Bronchial epithelial cell (primary cell): ENCODE results near the gene SLC16A3. TPM values are rescaled to one million over a fixed set of nuclear protein-coding genes. Genes with fewer than 3 reads are reported as not detected.

Source experiments
- DNase-seq: peaks from one replicate; pipeline ENCODE4 v3.0.0-alpha.2; 2010; ENCODE audit warnings: low read depth
- FAIRE-seq: peaks from 2 replicates; lab custom pipeline; 2011; peaks lifted over from hg19 to GRCh38; lab: Jason Lieb, UNC
- H3K27me3 ChIP-seq: 2 replicates; pipeline ENCODE4 v1.5.1; 2011; ENCODE audit warnings: low read length; ENCODE audit not compliant: control insufficient read depth, insufficient read depth
- H3K36me3 ChIP-seq: 2 replicates; pipeline ENCODE4 v1.5.1; 2011; ENCODE audit warnings: low read length; ENCODE audit not compliant: control insufficient read depth, insufficient read depth
- H3K4me3 ChIP-seq: 2 replicates; pipeline ENCODE4 v1.5.1; 2011; ENCODE audit warnings: mild to moderate bottlenecking, low read depth, low read length, control low read depth
- total RNA-seq: library from RNA; depleted of rRNA; stranded (reverse); fragments of >200 nt; gene quantifications from 2 replicates; pipeline ENCODE4 v1.2.1, GENCODE V29; 2014
- TF ChIP-seq, protein P1 (sequence below): IDR thresholded peaks from 2 replicates; pipeline ENCODE4 v1.5.1; 2011; ENCODE audit warnings: mild to moderate bottlenecking, moderate library complexity, low read length, control low read depth, inconsistent platforms; ENCODE audit not compliant: insufficient read depth, severe bottlenecking

The SLC16A3 gene
- total RNA-seq, 1 donor from 2014 or later, result 162 TPM

DNA sequence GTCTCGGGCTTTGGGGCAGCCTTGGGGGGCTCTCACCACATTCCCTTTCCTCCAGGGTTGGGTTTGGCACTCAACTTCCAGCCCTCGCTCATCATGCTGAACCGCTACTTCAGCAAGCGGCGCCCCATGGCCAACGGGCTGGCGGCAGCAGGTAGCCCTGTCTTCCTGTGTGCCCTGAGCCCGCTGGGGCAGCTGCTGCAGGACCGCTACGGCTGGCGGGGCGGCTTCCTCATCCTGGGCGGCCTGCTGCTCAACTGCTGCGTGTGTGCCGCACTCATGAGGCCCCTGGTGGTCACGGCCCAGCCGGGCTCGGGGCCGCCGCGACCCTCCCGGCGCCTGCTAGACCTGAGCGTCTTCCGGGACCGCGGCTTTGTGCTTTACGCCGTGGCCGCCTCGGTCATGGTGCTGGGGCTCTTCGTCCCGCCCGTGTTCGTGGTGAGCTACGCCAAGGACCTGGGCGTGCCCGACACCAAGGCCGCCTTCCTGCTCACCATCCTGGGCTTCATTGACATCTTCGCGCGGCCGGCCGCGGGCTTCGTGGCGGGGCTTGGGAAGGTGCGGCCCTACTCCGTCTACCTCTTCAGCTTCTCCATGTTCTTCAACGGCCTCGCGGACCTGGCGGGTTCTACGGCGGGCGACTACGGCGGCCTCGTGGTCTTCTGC is 8.4 kb downstream of the SLC16A3 start:
- Histone ChIP-seq H3K4me3 (no peak overlapping the region), H3K27me3 (no peaks in the 10 kb centered on the region), H3K36me3 (peaks cover 45% of the 10 kb centered on the region)
- TF ChIP-seq, protein P1, sequence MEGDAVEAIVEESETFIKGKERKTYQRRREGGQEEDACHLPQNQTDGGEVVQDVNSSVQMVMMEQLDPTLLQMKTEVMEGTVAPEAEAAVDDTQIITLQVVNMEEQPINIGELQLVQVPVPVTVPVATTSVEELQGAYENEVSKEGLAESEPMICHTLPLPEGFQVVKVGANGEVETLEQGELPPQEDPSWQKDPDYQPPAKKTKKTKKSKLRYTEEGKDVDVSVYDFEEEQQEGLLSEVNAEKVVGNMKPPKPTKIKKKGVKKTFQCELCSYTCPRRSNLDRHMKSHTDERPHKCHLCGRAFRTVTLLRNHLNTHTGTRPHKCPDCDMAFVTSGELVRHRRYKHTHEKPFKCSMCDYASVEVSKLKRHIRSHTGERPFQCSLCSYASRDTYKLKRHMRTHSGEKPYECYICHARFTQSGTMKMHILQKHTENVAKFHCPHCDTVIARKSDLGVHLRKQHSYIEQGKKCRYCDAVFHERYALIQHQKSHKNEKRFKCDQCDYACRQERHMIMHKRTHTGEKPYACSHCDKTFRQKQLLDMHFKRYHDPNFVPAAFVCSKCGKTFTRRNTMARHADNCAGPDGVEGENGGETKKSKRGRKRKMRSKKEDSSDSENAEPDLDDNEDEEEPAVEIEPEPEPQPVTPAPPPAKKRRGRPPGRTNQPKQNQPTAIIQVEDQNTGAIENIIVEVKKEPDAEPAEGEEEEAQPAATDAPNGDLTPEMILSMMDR, result no peak
- DNase-seq, result no peak
- FAIRE-seq, result no peak

DNA sequence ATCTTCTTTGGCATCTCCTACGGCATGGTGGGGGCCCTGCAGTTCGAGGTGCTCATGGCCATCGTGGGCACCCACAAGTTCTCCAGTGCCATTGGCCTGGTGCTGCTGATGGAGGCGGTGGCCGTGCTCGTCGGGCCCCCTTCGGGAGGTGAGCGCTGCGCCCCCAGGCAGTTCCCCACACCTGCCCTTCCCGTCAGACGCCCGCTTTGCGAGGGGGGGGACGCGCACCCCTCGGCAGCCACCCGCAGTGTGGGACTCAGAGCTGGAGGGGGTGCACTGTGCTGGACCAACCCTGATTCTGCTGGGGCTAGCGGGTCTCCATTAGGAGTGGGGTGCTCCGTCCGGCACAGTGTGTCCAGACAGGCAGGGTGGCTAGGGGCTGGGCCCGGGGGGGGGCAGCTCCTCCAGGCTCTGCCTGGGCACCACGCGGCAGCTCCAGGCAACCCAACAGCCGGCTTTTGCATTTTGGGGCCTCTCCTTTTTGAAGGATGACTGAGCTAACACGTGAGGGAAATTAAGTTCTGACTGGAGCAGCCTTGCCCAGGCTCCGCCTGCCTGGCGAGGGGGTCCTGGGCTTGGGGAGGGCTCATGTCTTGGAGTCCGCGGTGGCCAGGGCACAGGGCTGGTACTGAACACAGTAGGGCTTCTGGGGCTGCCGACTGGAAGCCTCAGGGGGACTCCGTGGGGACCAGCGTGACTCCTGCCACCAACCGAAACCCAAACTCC is 9.1 kb downstream of the SLC16A3 start:
- no peak overlapping the region for H3K4me3 ChIP-seq
- DNase-seq (no peak), FAIRE-seq (no peak)
- H3K27me3 ChIP-seq, result no peaks in the 10 kb centered on the region
- peaks cover 44% of the 10 kb centered on the region for H3K36me3 ChIP-seq
- TF ChIP-seq, protein P1, result no peak

DNA sequence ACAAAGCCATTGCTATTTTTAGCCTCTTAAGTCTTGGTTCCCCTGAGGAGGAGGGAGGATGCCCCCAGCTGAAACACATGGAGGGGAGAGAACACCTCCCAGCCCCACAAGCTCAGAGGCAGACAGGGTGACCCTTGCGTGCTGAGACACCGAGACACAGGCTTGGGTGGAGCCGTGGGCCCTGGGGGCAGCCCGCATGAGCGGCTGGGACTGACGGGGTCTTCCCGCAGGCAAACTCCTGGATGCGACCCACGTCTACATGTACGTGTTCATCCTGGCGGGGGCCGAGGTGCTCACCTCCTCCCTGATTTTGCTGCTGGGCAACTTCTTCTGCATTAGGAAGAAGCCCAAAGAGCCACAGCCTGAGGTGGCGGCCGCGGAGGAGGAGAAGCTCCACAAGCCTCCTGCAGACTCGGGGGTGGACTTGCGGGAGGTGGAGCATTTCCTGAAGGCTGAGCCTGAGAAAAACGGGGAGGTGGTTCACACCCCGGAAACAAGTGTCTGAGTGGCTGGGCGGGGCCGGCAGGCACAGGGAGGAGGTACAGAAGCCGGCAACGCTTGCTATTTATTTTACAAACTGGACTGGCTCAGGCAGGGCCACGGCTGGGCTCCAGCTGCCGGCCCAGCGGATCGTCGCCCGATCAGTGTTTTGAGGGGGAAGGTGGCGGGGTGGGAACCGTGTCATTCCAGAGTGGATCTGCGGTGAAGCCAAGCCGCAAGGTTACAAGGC is 9.8 kb downstream of the SLC16A3 start:
- DNase-seq, result peak; percentile 89
- Histone ChIP-seq H3K4me3 (no peak overlapping the region), H3K36me3 (peaks cover 42% of the 10 kb centered on the region)

DNA sequence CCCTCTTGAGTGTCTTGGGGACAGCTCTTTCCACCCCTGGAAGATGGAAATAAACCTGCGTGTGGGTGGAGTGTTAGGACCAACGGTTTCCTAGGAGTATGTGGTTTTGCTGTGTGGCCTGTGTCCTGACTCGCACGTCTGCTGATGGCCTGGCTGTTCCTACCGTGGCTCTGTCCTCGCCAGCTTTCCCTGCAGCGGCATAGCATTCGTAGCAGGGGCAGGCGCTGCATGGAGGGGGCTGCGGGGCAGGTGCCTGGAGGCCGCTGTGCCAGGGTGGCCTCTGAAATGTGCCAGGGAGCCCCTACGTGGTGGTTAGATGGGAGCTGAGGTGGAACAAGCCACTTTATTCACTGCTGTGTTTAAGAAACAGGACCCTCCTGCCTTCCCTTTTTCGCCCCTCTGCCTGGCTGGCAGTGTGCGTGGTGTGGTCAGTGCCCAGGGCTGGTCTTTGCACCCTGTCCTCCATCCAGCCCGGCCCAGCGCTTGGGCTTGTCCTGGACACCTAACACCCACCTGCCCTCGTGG is 10.6 kb downstream of the SLC16A3 start:
- H3K27me3 ChIP-seq, result no peaks in the 10 kb centered on the region
- H3K4me3 ChIP-seq, result no peak overlapping the region
- no peak for DNase-seq
- TF ChIP-seq, protein P1, result no peak
- peaks cover 46% of the 10 kb centered on the region for H3K36me3 ChIP-seq
- FAIRE-seq, result no peak

More for the DNA sequence above, 9.8 kb downstream of the SLC16A3 start:
- TF ChIP-seq, protein P1, result peak; percentile 2
- no peak for FAIRE-seq
- H3K27me3 ChIP-seq, result no peaks in the 10 kb centered on the region

DNA sequence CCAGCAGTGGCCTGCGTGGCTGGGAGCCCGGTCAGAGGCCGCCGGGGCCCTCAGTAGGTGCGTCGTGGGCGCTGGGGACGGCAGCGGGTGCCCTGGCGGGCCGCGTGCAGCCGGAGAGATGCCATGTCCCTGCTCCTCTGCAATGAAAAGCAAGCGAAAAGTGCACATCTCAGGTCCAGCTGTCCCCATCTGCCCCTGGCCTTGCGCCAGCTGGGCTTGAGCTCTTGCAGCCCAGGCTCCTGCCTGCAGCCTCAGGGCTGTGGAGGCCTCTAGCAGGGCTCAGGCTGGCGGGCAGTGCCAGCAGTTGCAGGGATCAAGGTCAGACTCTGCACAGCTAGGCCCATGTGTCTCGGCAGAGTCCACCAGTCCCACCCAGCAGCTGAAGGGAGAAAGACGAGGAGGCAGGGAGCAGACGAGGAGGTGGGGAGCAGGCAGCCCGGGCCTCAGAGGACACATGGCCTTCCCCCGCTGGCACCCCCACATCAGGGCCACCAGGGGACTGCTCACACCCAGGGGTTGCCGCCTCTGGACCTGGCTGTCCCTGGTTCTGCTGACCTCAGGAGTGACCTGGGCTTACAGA is 11.2 kb downstream of the SLC16A3 start:
- TF ChIP-seq, protein P1, result no peak
- H3K27me3 ChIP-seq, result no peaks in the 10 kb centered on the region
- no peak for FAIRE-seq
- DNase-seq, result no peak
- H3K4me3 ChIP-seq, result no peak overlapping the region
- peaks cover 48% of the 10 kb centered on the region for H3K36me3 ChIP-seq
